ENCODE measurements around the gene ATRNL1. TPM values are rescaled to one million over a fixed set of nuclear protein-coding genes. Genes with fewer than 3 reads are reported as not detected.
"Not testable (repeated sequence)": the region's sequence is repeated elsewhere in the genome, so short reads cannot be mapped to it uniquely, and the experiment has no call there.

ATRNL1 gene
- total RNA-seq, 1 donor from 2014 or later = 11.4 TPM

GRCh38 chr10:115744089-115744488, 650.9 kb downstream of the ATRNL1 start:
- Histone ChIP-seq H3K27me3 (ENCODE audit: control insufficient read depth, insufficient read depth, low read length) (no peaks in the 10 kb centered on the region), H3K4me3 (ENCODE audit: low read depth, low read length) (no peak overlapping the region), H3K36me3 (ENCODE audit: control insufficient read depth, insufficient read depth, low read length) (no peaks in the 10 kb centered on the region)
- no peak for TF ChIP-seq CTCF (IDR thresholded peaks at IDR 0.05; ENCODE audit: insufficient read depth, low read length, poor library complexity, severe bottlenecking)
- DNase-seq (ENCODE audit: low read depth) = no peak

DNA sequence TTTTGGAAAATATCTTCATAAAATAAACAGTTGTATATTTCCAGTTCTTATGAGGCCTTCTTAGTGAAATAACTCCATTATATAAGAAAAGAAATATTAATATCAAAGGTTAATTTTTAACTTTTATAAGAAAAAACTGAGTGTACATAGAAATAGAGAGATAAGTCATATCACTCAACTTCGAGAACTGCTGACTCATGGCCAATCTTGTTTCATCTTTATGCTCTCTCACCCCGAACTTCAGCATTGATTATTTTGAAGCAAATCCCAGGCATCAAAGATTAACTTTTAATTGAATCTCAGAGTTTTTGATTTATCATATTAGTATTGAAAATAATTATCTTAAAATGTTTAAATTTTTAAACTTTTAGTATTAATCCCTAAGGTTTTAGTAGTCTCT, 652.8 kb downstream of the ATRNL1 start:
- TF ChIP-seq CTCF (IDR thresholded peaks at IDR 0.05; ENCODE audit: insufficient read depth, low read length, poor library complexity, severe bottlenecking) = no peak
- no peaks in the 10 kb centered on the region for H3K36me3 ChIP-seq (ENCODE audit: control insufficient read depth, insufficient read depth, low read length)
- no peak overlapping the region for H3K4me3 ChIP-seq (ENCODE audit: low read depth, low read length)
- no peak for DNase-seq (ENCODE audit: low read depth)
- no peaks in the 10 kb centered on the region for H3K27me3 ChIP-seq (ENCODE audit: control insufficient read depth, insufficient read depth, low read length)

DNA sequence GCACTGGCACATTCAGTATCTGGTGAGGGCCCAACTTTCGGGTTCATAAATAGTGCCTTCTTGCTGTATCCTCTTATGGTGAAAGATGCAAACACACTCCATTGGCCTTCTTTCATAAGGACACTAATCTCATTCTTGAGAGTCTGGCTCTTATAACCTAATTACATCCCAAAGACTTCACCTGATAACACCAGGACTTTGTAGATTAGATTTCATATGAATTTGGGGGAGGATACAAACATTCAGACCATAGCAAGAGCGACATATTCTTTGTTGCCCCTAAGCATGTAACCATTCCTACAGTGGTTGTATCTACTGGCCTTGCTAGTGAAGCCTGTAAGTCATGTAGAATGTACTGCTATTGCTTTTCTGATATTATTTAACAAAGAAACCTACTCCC, 654.6 kb downstream of the ATRNL1 start:
- H3K27me3 ChIP-seq (ENCODE audit: control insufficient read depth, insufficient read depth, low read length) = no peaks in the 10 kb centered on the region
- no peak for TF ChIP-seq CTCF (IDR thresholded peaks at IDR 0.05; ENCODE audit: insufficient read depth, low read length, poor library complexity, severe bottlenecking)
- no peaks in the 10 kb centered on the region for H3K36me3 ChIP-seq (ENCODE audit: control insufficient read depth, insufficient read depth, low read length)
- H3K4me3 ChIP-seq (ENCODE audit: low read depth, low read length) = no peak overlapping the region
- DNase-seq (ENCODE audit: low read depth) = no peak

GRCh38 chr10:115758488-115758887, 665.3 kb downstream of the ATRNL1 start:
- not testable (repeated sequence) for H3K4me3 ChIP-seq (ENCODE audit: low read depth, low read length); H3K27me3 ChIP-seq (ENCODE audit: control insufficient read depth, insufficient read depth, low read length); DNase-seq (ENCODE audit: low read depth); H3K36me3 ChIP-seq (ENCODE audit: control insufficient read depth, insufficient read depth, low read length)

- Histone ChIP-seq H3K27me3 (ENCODE audit: control insufficient read depth, insufficient read depth, low read length) (no peaks in the 10 kb centered on the region), H3K4me3 (ENCODE audit: low read depth, low read length) (no peak overlapping the region), H3K36me3 (ENCODE audit: control insufficient read depth, insufficient read depth, low read length) (no peaks in the 10 kb centered on the region)
- no peak for TF ChIP-seq CTCF (IDR thresholded peaks at IDR 0.05; ENCODE audit: insufficient read depth, low read length, poor library complexity, severe bottlenecking)
- no peak for DNase-seq (ENCODE audit: low read depth)
Observed at GRCh38 chr10:115760131-115760530, 667.0 kb downstream of the ATRNL1 start.

DNA sequence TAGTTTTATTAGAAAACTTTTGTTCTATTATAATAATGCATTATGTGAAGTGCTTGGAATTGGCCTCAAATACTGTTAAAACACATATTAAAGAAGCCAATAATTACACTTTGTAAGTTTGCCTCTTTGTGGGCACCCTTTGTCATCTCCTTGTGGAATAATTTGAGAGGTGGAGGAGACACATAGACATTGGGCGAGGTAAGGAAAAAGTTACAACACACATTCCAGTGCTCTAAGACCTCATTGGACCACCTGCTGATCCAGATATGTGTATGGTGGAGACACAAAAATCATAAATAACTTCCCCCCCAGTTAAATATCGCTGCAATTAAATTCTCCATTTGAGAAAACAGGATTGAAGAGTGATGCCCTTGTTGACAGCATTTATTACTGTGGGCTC, 668.0 kb downstream of the ATRNL1 start:
- H3K4me3 ChIP-seq (ENCODE audit: low read depth, low read length) = no peak overlapping the region
- no peak for DNase-seq (ENCODE audit: low read depth)
- no peaks in the 10 kb centered on the region for H3K27me3 ChIP-seq (ENCODE audit: control insufficient read depth, insufficient read depth, low read length)

More for the DNA sequence above, 668.0 kb downstream of the ATRNL1 start:
- H3K36me3 ChIP-seq (ENCODE audit: control insufficient read depth, insufficient read depth, low read length) = no peaks in the 10 kb centered on the region
- no peak for TF ChIP-seq CTCF (IDR thresholded peaks at IDR 0.05; ENCODE audit: insufficient read depth, low read length, poor library complexity, severe bottlenecking)
